ENCODE data around the gene ADTRP.

DNA sequence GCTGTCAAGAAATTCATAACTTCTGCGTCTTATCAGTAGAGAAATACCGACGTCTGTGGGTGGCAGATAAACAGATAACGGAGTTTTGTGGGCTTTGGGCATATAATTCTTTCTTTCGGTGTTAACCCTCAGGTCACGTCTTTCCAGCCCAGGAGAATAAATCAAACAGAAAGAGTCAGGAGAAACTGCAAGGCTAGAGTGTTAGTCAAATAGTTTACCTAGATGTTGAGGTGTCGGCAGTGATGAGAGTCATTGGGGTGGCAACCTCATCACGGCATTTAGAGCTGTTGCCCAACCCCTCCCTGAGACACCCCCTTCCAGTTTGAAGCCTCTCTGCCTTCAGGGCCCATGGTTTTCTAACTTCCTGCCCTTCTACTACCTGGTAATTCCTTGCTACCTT, 49.5 kb downstream of the ADTRP start:
- TF ChIP-seq, protein P1, sequence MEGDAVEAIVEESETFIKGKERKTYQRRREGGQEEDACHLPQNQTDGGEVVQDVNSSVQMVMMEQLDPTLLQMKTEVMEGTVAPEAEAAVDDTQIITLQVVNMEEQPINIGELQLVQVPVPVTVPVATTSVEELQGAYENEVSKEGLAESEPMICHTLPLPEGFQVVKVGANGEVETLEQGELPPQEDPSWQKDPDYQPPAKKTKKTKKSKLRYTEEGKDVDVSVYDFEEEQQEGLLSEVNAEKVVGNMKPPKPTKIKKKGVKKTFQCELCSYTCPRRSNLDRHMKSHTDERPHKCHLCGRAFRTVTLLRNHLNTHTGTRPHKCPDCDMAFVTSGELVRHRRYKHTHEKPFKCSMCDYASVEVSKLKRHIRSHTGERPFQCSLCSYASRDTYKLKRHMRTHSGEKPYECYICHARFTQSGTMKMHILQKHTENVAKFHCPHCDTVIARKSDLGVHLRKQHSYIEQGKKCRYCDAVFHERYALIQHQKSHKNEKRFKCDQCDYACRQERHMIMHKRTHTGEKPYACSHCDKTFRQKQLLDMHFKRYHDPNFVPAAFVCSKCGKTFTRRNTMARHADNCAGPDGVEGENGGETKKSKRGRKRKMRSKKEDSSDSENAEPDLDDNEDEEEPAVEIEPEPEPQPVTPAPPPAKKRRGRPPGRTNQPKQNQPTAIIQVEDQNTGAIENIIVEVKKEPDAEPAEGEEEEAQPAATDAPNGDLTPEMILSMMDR (IDR thresholded peaks at IDR 0.05), result no peak
- no peak for TF ChIP-seq POLR2A (IDR thresholded peaks at IDR 0.05)
